HG03280 (cell line): ENCODE data around the gene MLX.

Source experiments
- ATAC-seq: cut with Tn5 transposase; IDR thresholded peaks from one replicate; pipeline ENCODE4 v1.9.1; 2021; ENCODE audit warnings: mild to moderate bottlenecking, moderate library complexity; ENCODE audit not compliant: unreplicated experiment

Gene MLX, protein sequence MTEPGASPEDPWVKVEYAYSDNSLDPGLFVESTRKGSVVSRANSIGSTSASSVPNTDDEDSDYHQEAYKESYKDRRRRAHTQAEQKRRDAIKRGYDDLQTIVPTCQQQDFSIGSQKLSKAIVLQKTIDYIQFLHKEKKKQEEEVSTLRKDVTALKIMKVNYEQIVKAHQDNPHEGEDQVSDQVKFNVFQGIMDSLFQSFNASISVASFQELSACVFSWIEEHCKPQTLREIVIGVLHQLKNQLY

GRCh38 chr17:42566883-42567573 is at the start of gene MLX:
Gene MLX, plus strand, starts transcription at chr17:42567100. Its CDS starts 25 bp downstream, at chr17:42567125.
- ATAC-seq = no peak

GRCh38 chr17:42517516-42517915 is 49.4 kb upstream of the MLX start:
- no peak for ATAC-seq

DNA sequence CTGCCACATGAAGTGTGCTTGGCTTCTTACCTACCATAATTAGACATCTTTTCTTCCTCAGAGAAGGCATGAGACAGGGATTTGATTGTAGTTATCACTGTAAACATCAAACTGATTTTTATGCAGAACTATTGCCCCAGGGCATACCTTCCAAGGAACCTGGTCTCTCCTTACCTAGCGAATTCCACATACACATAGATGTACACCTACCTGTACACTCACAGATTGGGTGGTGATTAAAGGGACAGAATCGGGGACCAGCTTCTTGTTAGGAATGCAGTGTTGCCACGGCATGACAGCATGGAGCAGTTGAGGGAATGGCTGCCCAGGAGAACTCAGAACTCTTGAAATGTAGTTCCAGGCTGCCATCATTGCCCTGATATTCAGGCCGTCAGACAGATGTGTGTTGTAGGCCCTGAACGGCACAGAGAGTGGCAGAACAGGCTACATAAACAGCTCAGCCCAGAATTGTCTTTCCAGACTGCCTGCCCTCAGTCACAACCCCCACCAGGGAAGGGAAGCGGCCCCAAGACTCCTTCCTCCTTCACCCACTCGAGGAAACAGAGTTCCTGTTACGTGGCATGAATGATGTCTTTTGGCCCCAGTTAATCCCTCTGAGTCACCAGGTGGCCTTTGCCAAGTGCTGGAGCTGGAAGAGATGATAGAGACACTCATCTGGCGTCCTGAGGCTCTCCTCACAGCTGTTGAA is 48.7 kb upstream of the MLX start:
- no peak for ATAC-seq

GRCh38 chr17:42518755-42519545 is 48.0 kb upstream of the MLX start:
- ATAC-seq = no peak

- no peak for ATAC-seq
Measured at GRCh38 chr17:42519546-42520491, 47.1 kb upstream of the MLX start.

- no peak for ATAC-seq
Measured at GRCh38 chr17:42520540-42520951, 46.4 kb upstream of the MLX start.

GRCh38 chr17:42521036-42521435 is 45.9 kb upstream of the MLX start:
- ATAC-seq = no peak

- ATAC-seq = no peak
Measured at GRCh38 chr17:42521666-42522262, 45.1 kb upstream of the MLX start.

DNA sequence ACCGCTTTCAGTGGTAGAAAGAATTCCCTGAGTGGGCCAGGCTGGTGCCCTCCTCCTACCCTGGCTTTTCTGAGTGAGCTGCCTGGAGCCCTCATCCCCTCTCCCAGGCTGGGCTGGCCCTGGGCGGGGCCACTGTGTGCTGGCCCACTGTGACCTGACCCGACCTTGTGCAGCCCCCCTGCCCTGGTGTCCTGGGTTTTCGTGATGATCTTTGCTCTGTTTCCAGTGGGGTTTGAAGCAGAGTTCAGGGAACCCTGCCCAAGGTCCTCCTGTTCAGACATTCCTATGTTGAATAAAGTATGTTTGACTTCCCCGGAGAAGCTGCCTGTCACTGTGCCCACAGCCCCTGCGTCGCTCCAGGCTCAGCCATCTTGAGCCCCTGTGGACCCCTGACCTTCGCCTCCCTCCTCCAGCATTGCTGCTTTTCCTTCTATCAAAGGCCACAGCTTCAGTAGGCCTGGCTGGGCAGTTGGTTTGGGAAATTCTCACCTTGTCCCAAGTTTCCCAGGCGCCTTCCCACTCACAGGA is 44.6 kb upstream of the MLX start:
- ATAC-seq = no peak

GRCh38 chr17:42522798-42523278 is 44.1 kb upstream of the MLX start:
- no peak for ATAC-seq

- ATAC-seq = no peak
Measured at GRCh38 chr17:42525221-42525620, 41.7 kb upstream of the MLX start.

DNA sequence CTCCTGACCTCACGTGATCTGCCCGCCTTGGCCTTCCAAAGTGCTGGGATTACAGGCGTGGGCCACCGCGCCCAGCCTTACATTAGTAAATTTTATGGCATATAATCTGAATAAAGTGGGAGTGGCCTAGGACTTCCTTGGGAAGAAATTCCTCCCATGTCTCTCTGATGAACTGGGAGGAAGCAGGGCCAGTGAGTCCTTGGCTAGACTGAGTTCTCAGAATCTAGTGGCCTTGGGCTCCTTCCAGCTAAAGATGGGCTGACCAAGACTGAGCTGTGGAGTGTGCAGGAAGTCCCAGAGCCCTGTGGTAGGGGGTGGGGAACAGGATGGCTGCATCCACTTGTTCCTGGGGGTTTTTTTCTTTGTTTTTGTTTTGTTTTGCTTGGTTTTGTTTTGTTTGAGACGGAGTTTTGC is 40.9 kb upstream of the MLX start:
- no peak for ATAC-seq

- ATAC-seq = no peak
Measured at GRCh38 chr17:42527932-42528331, 39.0 kb upstream of the MLX start.

GRCh38 chr17:42529061-42529460 is 37.8 kb upstream of the MLX start:
- ATAC-seq = no peak

DNA sequence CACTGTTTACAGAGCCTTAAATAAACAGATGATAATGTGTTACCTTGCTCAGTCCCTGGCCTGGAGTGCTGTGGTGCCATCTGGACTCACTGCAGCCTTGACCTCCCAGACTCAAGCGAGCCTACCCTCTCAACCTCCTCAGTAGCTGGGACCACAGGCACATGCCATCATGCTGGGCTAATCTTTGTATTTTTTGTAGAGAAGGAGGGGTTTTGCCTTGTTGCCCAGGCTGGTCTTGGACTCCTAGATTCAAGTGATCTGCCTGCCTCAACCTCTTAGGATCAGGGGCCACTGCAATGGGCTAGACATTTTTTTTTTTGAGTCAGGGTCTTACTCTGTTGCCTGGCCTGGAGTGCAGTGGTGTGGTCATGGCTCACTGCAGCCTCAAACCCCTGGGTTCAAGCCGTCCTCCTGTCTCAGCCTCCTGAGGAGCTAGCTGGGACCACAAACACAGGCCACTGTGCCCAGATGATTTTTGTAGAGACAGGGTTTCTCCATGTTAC is 35.9 kb upstream of the MLX start:
- no peak for ATAC-seq

DNA sequence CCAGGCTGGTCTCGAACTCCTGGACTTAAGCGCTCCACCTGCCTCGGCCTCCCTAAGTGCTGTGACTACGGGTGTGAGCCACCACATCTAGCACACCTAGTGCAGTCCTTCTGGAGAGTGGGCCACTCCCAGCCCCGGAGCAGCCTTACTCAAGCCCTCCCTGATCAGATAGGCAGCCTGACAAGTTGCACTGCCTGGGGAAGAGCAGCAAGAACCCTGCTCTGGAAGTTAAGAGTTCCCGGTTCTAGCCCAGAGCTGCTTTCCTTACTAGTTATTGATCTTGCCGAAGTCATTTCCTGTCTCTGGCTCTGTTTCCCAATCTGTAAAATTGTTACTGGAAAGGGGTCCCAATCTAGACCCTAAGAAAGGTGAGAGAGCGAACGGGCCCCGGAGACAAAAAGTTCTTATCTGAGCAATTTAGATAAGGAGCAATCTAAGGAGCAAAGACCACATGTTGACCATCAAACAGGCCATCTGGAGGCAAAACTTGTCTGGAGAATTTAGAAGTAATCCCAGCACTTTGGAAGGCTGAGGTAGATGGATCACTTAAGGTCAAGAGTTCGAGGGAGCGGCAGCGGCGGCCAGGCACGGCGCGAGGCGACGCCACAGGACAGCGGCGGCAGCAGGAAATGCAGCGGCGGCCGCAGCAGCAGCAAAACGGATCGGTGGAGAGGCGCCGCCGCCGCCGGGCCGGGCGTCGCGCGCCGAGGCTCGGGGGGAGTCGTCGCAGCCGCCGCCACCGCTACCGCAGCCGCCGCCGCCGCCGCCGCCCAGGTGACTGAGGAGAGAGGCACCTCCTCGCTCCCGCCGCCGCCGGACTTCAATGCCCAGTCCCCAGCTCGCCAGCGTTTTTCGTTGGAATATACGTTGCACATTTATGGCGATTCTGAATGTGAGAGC is 35.2 kb upstream of the MLX start:
- ATAC-seq = no peak

GRCh38 chr17:42535155-42536047 is 31.5 kb upstream of the MLX start:
- ATAC-seq = no peak
